Activated T-cell treated with anti-CD3 and anti-CD28 coated beads for 48 hours (primary cell): ENCODE data around the gene SH3RF3.

Experiments
- DNase-seq: peaks from one replicate; pipeline ENCODE4 v3.0.0-alpha.2; 2020; ENCODE audit warnings: low read depth

The SH3RF3 gene

DNA sequence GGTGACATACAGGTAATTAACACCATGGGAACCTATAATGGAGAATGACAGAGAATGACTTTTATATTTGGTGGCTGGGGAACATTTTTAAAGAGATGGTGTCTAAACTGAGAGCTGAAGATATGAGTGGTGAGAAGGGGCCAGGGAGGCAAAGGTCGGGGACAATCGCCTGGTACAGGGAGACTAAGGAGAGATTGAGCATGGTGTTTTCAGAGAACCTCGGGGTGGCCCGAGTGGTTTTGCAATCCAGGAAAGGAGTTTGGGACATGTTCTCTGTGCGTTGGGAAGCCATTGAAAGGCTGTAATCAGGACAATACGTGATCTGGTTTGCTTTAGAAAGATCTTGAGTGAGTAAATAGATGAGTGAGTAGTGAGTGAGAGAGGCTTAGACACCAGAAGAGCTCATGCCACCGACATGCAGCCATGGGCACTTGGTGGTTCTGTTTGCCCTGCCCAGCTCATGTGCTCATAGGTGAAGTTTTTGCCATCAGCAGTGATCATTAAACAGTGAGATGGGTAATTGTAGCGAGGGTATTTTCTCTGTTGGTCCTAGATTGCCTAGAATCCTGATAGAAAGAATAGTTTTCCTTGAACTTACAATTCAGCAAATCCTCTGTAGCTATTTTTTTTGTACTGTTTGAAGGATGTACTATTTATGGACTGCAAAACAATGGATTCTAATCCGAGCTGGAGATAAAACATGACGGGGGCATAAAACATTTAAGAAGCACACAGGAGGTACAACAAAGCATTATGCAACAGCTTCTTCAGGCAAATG, 114.7 kb downstream of the SH3RF3 start:
- no peak for DNase-seq

DNA sequence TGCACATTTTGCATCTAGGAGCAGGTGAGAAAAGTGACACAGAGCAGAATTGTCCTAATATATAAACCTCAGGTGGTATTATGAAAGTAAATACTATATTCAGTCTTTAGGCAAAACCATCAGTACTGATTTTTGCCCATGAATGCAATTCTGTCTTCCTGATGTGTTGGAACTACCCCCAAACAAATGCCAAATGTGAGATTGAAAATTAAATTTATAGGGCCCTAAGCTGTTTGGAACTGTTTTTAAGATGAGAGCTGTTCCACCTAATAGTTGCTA, 115.2 kb downstream of the SH3RF3 start:
- no peak for DNase-seq

DNA sequence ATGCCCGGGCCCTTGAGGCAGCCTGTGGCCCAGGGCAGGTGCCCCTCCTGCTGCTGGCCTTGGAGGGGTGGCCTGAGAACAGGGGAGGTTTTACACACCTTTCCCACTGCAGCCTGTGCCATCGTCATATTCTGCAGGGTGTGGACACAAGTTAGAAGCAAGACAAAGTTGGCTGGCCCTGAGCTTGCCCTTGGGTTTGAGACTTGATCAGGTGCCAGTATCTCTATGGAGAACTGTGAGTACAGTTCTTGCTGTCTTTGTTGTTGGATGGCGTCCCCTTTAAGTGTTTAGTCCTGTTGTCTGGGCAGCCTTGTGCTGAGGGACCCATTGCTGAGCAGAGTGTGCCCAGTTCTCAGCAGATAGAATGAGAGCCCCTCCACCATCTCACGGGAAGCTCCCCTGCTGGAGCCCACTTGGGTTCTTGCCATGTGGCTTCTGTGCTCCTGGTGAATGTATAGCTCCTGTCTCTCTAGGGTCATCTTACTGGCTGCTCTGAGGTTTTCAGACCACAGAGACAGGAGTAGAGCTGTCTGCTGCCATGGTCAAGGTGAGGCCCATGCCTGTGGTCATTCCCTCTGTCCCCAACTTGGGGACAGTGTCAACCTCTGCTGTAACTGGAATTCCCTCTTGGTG, 115.9 kb downstream of the SH3RF3 start:
- DNase-seq, result no peak

DNA sequence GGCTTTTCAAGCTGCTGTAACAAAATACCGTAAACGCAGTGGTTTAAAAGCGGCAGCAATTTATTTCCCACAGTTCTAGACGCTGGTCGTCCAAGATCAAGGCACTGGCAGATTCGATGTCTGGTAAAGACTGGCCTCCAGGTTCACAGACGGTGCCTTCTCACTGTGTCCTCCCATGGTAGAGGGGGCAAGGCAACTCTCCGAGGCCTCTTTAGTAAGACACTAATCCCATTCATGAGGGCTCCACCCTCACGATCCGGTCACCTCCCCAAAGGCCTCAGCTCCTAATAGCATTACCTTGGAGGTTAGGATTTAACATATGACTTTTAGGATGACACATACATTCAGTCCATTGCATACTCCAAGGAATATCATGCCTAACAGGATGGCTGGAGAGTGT, 117.2 kb downstream of the SH3RF3 start:
- no peak for DNase-seq

DNA sequence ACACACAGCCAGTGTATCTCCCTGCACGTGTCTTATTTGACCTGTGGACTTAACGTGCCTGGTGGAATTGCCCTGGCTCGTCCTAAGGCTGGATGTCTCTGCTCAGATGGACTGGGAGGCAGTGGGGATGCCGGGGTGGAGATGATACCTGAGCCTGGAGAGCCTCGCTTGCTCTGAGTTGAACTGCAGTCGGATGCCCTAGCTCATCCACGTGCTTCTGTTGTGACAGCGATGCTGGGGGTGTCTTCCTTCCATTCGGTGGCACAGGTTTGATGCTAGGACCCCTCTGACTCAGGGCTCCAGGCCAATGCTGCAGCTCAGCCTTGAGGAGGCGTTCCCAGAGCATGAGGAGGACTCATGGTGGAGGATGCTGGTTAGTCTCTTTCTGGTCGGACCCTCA, 117.6 kb downstream of the SH3RF3 start:
- no peak for DNase-seq

DNA sequence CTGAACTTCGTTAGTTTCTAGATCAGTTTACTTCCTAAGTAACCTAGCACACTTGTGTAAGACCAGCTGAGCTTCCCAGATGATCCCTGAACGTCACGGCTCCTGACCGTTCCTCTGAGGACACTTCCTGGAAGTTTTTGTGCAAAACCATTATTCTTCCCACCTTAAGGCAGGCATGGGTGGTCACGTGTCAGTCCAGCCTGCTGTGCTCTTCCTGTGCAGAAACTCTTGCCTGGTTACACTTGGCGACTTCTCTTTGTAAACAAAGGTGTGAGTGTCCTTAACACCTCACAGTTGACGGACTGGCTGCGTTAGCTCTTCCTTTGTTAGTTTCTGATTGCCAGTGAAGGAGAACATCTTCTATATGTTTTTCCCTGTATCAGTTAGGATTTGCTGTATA, 118.3 kb downstream of the SH3RF3 start:
- DNase-seq, result no peak

DNA sequence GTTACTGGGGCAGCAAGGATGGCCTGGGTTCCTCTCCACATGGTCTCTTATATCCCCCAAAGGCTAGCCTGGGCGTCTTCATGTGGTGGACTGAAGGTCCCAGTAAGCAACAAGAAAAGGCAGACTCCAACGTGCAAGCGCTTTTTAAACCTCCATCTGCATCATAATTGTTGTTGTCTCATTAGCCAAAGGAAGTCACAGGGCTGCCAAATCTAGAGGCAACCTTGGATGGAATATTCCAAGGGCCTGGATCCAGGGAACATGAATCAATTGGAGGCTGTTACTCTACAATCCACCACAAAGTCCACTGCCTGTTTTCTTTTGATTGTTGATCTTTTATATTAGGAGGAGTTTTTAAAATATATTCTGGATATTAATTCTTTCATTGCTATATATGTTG, 118.8 kb downstream of the SH3RF3 start:
- DNase-seq, result no peak

DNA sequence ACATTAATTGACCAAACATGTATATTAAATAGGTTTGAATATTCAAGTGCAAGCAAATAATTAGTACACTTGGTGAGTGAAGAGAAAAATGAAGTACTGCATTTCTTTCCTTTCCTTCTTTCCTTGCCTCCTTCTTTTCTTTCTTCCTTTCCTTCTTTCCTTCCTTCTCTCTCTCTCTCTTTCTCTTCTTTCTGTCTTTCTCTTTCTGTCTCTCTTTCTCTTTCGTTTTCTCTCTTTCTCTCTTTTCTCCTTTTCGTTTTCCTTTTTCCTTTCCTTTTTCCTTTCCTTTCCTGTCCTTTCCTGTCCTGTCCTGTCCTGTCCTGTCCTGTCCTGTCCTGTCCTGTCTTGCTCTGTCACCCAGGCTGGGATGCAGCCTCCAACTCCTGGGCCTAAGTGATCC, 119.6 kb downstream of the SH3RF3 start:
- DNase-seq, result no peak

DNA sequence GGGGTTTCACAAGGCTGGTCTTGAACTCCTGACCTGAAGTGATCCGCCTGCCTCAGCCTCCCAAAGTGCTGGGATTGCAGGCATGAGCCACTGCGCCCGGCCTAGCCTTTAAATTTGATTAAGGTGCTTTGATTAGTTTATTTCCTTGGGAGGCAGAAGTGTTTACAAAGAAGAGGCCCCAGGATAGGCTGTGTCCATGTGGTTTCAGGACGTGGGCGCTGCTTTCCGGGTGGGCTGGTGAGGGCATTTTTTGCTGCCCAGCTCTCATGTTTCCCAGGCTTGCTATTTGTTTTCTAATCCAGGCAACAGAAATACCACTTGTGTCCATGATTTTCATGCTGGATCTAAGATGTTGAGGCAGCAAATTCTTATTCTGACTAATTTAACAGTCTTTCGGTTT, 124.2 kb downstream of the SH3RF3 start:
- DNase-seq, result no peak

DNA sequence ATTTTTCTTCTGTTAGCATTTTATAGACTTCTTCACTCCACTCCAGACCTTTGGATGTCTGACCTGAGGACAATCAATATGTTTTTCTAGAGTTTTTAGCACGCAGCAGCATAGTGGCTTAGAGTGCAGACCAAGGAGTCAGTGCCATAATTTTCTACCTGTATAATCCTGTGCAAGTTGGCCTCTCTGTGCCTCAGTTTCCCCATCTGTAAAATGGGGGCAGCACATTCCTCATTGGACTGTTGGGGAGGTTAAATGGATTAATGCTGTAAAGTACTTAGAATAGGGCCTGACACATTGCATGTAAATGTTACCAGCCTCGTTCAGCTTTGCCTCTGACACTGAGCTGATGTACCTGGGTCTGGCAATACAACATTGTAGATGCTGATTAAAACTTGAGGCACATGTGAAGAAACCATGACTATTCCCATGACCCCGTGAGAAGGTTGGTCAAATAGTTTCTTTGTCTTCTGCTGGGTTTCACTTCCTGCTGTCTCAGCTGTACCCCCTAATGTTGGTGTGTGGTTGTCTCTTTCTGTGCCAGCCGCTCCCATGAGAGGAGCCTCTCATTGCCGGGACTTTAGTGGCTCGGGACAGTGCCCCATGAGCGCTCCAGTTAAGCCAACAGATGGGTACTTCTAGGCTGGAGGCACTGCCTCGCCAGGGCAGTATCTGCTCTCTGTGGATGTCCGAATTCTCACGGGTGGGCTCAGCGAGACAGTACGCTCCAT, 125.3 kb downstream of the SH3RF3 start:
- no peak for DNase-seq

DNA sequence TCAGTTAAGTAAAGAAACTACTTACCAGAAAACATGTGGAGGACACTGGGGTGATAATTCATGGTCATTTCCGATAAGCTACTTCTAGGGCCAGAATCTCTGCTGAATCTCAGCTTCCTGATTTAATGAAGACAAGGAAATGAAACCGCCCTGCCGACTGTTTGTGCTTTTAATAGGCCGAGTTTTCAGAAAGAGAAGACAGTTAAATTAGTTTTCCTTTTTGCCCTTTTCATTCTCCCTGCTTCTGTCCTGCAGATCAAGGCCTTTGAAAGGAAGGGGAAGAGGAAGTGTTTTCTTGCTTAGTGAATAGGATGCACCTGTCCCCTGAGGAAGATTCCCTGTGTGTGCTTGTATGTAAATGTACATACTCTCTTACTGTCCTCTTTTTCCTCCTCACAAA, 126.6 kb downstream of the SH3RF3 start:
- no peak for DNase-seq

DNA sequence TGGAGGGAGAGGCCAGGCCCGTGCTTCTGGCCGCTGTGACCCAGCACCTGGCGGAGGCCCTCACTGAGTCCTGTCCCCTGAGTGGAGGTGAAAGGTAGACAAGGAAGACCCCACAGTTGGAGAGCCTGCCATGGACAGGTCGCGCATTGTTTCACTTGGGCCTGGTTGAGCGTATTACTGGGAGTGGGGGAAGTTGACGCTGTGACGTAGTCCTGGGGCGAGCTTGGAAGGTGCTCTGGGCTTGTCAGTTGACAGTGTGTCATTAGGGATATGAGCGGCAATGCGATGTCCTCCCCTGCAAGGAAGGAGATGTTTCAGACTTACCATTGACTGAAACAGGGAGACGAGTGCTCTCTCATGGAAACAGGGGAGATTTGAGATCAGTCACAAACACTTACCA, 127.1 kb downstream of the SH3RF3 start:
- no peak for DNase-seq

DNA sequence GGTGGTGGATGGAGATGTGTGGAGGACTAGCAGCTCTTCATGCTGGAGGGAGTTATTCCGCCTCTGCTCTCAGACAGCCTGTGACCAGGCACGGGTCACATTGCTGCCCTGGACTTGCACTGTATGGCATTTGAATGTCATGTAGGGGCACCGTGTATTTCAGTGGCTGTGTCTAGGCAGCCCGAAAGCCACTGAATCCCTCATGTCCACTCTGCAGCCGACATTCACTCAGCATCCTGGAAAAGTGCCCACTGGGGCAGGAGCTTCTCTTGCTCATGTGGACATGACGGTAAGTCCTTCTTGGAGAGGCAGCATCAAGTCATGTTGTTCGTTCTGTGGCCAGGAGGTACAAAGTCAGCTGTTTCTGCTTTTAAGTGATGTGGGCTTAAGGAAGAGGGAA, 127.9 kb downstream of the SH3RF3 start:
- no peak for DNase-seq

DNA sequence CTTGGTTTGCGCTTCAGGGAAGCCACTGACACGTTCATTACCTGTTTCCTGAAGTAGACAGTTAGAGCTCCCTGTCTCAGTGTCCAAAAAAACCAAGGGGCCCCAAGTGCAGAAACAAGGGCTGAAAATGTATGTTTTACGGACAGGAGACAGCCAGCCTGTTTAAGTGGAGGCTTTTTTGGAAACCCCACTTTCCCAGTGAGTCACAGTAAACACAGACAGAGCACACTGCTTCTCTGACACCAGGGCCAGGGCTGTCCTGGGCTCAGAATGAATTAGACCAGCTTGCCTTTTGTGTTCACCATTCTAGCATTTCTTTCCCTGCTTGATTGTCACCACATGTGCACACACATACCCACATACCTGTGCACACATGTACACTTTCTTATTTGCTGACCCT, 128.6 kb downstream of the SH3RF3 start:
- no peak for DNase-seq

DNA sequence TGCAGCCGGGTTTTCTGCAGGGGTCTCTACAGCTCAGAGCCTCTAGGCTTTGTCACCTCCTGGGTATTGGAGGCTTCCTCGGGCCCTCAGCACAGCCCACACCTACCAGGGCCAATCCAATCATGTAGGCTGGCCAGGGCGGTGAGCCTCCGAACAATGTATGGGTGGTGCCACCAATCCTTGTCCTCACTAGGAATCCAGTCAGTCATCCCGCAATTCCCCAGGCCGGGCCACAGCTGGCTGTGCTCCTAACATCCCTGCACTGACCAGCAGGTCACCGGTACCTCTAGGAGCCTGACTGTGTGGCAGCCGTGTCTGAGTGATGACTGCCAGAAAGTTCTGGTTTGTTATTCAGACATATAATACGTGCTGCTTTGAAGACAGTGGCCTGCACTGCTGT, 129.4 kb downstream of the SH3RF3 start:
- no peak for DNase-seq

DNA sequence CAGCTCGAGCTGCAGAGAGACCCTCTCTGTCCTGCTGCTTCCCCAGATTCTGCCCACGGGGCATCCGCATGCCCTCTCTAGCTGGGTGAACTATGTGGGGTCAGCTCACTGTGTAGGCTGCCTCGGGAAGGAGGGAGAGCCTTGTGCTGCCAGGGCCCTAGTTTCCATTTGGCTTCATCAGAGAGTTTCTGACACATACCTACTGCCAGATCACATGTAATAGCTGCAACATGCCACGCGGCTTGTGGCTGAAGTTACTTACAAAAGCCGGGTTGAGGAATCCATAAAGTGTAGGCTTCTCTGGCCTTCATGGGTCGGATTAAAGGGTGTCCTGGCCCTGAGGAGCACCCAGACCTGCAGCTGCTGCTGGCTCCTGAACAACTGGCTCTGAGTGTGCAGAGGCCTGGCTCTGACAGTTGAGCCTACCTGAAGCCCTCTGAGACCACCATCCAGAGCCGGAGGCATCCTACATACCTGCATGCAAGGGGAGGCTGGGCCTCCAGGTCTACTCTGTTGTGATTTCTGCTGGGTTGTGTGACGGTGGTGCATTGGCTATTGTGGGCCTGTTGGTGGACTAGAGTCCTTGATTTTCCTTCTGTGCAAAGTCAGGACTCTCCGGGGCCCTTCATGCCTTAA, 130.0 kb downstream of the SH3RF3 start:
- no peak for DNase-seq

DNA sequence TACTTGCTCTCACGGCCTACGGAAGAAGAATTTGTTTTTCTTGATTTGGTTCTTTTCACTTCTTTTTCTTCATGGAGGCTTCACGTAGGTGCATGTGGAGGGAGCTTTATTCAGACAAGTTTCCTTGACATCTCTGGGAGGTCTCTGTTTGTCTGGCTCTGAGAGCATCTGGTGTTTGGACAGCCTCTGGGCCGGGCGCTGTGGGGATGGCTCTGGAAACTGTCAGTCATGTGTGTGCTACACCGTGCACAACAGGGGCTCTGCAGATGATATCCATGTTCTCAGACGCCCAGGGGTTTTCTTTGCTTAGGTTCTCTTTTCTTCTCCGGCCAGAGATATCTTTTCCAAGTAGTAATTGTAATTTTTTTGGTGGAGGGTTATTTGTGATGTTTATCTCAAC, 130.7 kb downstream of the SH3RF3 start:
- no peak for DNase-seq

DNA sequence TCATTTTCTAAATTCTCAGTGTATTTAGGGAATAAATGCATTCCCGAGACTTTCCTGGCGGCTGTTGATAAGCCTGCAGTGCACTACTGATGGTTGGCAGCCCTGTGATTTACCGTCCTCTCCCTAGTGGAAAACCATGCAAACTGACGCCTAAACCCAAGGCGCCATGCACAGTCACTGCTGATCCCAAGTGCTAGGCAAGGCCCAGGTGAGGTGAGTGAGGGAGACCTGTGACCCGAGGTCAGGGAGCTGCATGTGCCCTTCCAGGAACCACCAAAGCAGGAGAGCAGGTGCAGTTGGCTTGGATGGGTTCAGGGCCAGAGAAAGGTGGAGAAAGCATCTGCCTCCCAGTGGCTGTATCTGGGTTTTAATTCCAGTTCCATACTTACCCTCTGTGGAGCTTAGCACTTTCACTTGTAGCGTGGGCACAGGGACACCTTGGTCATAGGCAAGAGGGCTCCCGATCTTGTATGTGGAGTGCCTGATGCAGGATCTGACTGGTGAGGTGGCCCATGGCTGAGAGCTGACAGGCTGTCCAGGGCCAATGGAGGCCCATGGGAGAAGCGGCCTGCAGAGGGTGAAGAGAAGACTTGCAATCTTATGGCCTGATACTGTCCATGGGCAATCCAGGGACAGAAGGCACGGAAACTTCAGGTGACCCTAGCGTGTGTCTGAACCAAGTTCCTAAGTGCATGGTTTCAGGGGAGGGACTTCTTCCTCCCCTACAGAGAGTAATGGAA, 131.3 kb downstream of the SH3RF3 start:
- DNase-seq, result no peak

DNA sequence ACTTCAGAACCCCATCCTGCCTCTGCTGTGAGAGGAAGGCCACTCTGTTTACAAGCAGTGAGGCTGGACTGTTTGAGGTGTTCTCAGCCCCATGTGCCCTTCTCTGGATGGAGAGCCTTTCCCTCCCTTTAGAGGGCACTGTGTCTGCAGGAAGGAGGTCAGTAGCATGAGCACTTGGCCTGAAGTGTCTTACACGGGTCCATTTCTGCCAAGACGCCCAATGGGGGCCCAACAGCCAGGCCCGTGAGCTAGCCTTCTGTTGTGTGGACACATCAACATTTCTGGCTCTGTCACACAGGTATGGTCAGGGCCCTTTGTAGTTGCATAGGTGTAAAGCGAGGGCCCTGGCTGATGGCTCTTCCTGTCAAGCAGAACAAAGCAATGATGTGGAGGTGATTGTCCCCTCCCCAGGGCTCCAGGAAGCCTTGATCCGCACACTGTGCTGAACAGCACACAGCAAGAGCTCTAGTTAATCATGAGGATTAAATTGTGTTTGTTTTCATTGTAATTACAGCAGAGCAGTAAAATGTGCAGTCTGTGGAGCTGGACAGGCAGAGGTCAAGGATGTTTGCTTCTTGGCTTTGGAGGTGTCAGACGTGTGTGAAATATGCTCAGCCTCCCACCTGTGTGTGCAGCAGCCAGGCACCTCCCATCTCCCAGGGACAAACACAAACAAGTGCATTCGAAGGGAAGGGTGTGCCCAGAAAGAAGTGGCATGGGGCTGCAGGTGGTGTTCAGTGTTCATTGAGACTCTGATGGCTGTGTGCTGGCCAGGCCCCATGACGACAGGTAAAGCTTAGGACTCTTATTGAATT, 132.1 kb downstream of the SH3RF3 start:
- DNase-seq, result no peak

DNA sequence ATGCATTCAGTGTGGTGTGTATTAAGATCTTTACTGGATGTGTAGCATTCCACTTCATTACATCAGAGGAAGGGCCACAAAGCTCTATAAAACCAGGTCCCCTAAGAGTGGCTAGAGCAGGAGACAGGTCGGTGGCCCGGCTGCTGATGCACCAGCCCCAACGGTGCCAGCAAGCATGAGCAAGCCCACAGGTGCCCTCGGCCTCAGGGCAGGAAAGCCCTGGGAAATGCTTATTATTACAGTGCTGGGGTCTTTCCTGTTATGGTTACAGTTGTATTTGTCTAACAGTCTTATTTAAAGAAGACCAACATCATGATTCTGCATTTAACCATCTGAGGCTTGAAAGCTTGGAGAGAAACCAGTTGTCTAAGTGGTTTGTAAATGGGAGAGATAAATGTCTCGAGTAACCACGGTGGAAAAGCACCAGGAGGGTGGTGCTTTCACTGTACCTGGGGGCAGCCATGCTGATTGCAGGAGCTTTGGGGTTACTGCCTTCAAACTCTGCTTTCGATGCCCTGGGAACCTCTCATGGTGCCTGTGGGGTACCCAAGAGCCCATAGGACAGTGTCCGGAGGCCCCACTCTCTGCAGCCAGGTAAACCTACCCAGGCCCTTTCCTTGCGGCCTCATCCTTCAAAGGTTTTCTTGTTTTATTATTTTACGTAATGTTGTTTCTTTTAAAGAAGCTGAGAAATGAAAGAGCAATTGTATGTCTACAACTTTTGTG, 133.1 kb downstream of the SH3RF3 start:
- no peak for DNase-seq
